HEK293T (cell line): ENCODE measurements around the gene CADM2.

Experiments
- ARNT ChIP-seq: fragments of 450-650 bp; IDR thresholded peaks from 2 replicates; pipeline ENCODE4 v1.6.1; 2017; ENCODE audit warnings: mild to moderate bottlenecking
- CTBP1 ChIP-seq: fragments of 450-650 bp; IDR thresholded peaks from 2 replicates; pipeline ENCODE4 v1.6.1; 2016; ENCODE audit warnings: borderline replicate concordance
- FOXA1 ChIP-seq: fragments of 450-650 bp; IDR thresholded peaks from 2 replicates; pipeline ENCODE4 v1.6.1; 2016; ENCODE audit warnings: mild to moderate bottlenecking
- FOXK2 ChIP-seq: fragments of 450-650 bp; IDR thresholded peaks from 2 replicates; pipeline ENCODE4 v1.6.1; 2016; ENCODE audit warnings: mild to moderate bottlenecking
- FOXM1 ChIP-seq: fragments of 450-650 bp; IDR thresholded peaks from 2 replicates; pipeline ENCODE4 v1.6.1; 2017; ENCODE audit warnings: mild to moderate bottlenecking, borderline replicate concordance
- L3MBTL2 ChIP-seq: fragments of 450-650 bp; conservative IDR thresholded peaks from 2 replicates; pipeline ENCODE4 v1.6.1; 2016; ENCODE audit warnings: mild to moderate bottlenecking
- LEF1 ChIP-seq: fragments of 450-650 bp; IDR thresholded peaks from 2 replicates; pipeline ENCODE4 v1.6.1; 2017; ENCODE audit warnings: mild to moderate bottlenecking, borderline replicate concordance
- NFRKB ChIP-seq: fragments of 450-650 bp; IDR thresholded peaks from 2 replicates; pipeline ENCODE4 v1.6.1; 2016; ENCODE audit warnings: mild to moderate bottlenecking, moderate library complexity
- SP1 ChIP-seq: fragments of 450-650 bp; IDR thresholded peaks from 2 replicates; pipeline ENCODE4 v1.6.1; 2017
- SUZ12 ChIP-seq: fragments of 450-650 bp; IDR thresholded peaks from 2 replicates; pipeline ENCODE4 v1.6.1; 2016; ENCODE audit warnings: mild to moderate bottlenecking
- TARDBP ChIP-seq: fragments of 450-650 bp; IDR thresholded peaks from 2 replicates; pipeline ENCODE4 v1.6.1; 2016
- ZNF384 ChIP-seq: fragments of 450-650 bp; IDR thresholded peaks from 2 replicates; pipeline ENCODE4 v1.6.1; 2016
- TF ChIP-seq, protein P1 (sequence below): fragments of 450-650 bp; IDR thresholded peaks from 2 replicates; pipeline ENCODE4 v1.6.1; 2016

DNA sequence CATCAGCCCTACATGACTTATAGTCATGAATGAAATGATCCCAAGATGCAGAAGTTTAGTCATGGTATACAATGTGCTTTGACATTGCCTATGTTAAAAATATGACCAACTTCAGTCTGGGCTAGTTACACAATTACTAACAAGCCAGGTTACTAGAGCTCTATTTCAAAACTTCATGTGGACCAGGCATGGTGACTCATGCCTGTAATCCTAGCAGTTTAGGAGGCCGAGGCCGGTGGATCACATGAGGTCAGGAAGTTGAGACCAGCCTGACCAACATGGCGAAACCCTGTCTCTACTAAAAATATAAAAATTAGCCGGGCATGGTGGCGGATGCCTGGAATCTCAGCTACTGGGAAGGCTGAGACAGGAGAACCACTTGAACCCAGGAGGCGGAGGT, 613.0 kb downstream of the CADM2 start:
- TF ChIP-seq SUZ12 (no peak), FOXA1 (no peak), ZNF384 (no peak), CTBP1 (no peak), SP1 (no peak), ARNT (no peak), FOXK2 (no peak), TARDBP (no peak), LEF1 (no peak), L3MBTL2 (no peak), NFRKB (no peak), FOXM1 (no peak)
- TF ChIP-seq, protein P1, sequence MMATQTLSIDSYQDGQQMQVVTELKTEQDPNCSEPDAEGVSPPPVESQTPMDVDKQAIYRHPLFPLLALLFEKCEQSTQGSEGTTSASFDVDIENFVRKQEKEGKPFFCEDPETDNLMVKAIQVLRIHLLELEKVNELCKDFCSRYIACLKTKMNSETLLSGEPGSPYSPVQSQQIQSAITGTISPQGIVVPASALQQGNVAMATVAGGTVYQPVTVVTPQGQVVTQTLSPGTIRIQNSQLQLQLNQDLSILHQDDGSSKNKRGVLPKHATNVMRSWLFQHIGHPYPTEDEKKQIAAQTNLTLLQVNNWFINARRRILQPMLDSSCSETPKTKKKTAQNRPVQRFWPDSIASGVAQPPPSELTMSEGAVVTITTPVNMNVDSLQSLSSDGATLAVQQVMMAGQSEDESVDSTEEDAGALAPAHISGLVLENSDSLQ = no peak
